Suppressor macrophage treated with lipopolysaccharide for 4 hours (primary cell): Measurements from ENCODE around the gene SH3TC1.

ENCODE experiments used
- DNase-seq: peaks from one replicate; pipeline ENCODE4 v3.0.0-alpha.2; 2020

SH3TC1 gene

GRCh38 chr4:8267077-8267476 lies 68.0 kb downstream of the SH3TC1 start:
- DNase-seq, result peak; percentile 68

- no peak for DNase-seq
These were observed 69.1 kb downstream of the SH3TC1 start for GRCh38 chr4:8268211-8268610.

- no peak for DNase-seq
These were observed 69.9 kb downstream of the SH3TC1 start for GRCh38 chr4:8268901-8269534.

GRCh38 chr4:8269535-8270417 lies 70.7 kb downstream of the SH3TC1 start, which contains the start of gene HTRA3:
Gene HTRA3, plus strand, starts transcription at chr4:8269754. Its CDS starts 215 bp downstream, at chr4:8269969.
- DNase-seq, result peak; percentile 46

GRCh38 chr4:8270418-8270771 lies 71.3 kb downstream of the SH3TC1 start:
- DNase-seq, result no peak

- no peak for DNase-seq
These were observed 72.1 kb downstream of the SH3TC1 start for GRCh38 chr4:8270912-8271815.

- DNase-seq, result no peak
These were observed 72.7 kb downstream of the SH3TC1 start for GRCh38 chr4:8271821-8272220.

- peak; percentile 34 for DNase-seq
These were observed 73.7 kb downstream of the SH3TC1 start for GRCh38 chr4:8272472-8273428.

GRCh38 chr4:8273450-8273849 lies 74.4 kb downstream of the SH3TC1 start:
- no peak for DNase-seq

- DNase-seq, result no peak
These were observed 75.1 kb downstream of the SH3TC1 start for GRCh38 chr4:8274066-8274652.

- no peak for DNase-seq
These were observed 75.9 kb downstream of the SH3TC1 start for GRCh38 chr4:8274765-8275547.

- no peak for DNase-seq
These were observed 76.4 kb downstream of the SH3TC1 start for GRCh38 chr4:8275548-8275910.

GRCh38 chr4:8276358-8277240 lies 77.5 kb downstream of the SH3TC1 start:
- no peak for DNase-seq

GRCh38 chr4:8277356-8278008 lies 78.4 kb downstream of the SH3TC1 start:
- no peak for DNase-seq

- no peak for DNase-seq
These were observed 78.9 kb downstream of the SH3TC1 start for GRCh38 chr4:8278009-8278395.

- peak; percentile 74 for DNase-seq
These were observed 79.6 kb downstream of the SH3TC1 start for GRCh38 chr4:8278421-8279287.

- no peak for DNase-seq
These were observed 80.4 kb downstream of the SH3TC1 start for GRCh38 chr4:8279321-8280157.
